HG03432 (cell line): ENCODE results near the gene KIF16B.

ENCODE experiments used
- ATAC-seq: cut with Tn5 transposase; IDR thresholded peaks from one replicate; pipeline ENCODE4 v1.9.1; 2021; ENCODE audit warnings: mild to moderate bottlenecking, moderate library complexity; ENCODE audit not compliant: unreplicated experiment

The KIF16B gene

DNA sequence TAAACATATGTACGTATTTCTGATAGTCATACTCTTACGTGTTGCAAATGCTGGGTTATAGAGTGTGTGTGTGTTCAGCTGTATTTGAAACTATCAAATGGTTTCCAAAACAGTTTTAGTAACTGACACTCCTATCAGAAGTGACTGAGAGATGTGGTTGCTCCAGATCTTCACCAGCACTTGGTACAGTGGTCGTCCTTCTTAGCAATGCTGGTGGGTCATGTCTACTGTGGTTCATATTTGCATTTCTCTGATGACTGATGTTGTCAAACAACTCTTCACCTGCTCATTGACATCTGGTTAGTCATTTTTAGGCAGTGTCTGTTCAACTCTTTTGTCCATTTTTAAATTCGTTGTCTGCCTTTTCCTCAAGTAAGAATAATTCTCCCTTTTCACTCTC lies 259.3 kb downstream of the KIF16B start:
- ATAC-seq: peak; percentile 36

DNA sequence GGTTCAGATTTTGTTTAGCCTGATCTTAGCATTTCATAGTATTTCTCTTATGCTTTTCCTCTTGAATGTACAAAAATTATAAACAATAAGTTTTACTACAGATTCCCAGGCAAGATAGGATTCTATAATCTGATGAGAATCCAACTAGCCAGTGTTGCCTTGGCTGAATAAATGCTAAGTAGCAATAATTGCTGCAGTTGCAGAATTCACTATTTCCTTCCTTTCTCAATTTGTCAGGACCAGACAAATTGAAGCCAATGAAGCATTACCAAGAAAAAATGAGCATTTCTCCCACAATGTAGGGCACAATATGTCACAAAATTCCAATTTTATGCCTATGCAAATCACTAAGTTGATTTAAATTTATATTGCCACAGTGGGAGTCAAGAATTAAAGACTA lies 260.2 kb downstream of the KIF16B start:
- no peak for ATAC-seq

DNA sequence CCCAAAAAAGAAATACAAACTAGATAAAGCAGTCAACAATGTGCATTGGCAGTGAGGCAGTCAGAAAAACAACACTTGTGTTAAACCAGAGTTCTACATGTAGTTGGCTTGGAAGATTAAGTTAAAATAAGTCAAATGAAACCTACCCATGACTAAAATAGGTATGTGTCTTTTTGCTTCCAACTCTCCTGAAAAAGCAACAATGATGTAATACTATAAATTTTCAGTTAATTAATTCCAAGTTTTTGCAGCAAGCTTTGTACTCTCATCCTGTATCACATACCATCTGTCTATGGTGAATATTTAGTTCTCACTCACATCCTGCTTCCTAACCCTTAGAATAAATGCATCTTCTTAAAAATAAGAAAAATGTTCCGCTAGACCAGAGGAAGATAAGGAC lies 261.5 kb downstream of the KIF16B start:
- no peak for ATAC-seq

DNA sequence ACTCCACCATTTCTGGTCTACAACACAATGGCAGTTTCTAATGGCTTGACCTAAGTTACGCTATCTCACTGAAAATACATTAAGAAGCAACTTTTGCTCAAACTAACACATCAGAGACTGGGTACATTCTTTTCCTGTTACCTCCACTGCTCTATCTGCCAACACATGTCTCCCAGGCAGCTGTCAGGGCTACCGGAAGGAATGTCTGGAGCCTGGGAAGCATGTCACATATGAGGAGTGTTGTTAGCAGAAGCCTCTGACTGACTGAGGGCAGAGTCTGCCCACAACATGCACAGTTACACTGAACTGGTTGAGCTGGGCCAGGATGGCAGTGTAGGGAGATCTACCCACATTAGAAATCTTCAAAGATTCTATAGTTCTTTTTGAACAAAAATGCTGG lies 264.5 kb downstream of the KIF16B start:
- no peak for ATAC-seq

DNA sequence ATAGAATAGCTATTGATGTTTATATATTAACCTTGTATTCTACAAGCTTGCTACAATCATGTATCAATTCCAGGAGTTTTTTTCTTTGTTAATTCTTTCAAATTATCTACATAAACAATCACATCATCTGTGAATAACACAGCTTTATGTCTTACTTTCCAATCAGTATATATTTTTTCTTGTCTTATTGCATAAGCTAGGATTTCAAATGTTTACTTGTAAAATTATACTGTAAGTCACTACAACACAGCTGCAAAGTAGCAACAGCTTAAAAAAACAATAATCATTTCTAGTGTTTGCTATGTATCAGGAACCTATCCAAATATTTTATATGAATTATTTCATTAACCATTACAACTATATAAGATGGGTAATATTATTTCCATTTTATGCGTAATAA lies 270.4 kb downstream of the KIF16B start:
- ATAC-seq: no peak

DNA sequence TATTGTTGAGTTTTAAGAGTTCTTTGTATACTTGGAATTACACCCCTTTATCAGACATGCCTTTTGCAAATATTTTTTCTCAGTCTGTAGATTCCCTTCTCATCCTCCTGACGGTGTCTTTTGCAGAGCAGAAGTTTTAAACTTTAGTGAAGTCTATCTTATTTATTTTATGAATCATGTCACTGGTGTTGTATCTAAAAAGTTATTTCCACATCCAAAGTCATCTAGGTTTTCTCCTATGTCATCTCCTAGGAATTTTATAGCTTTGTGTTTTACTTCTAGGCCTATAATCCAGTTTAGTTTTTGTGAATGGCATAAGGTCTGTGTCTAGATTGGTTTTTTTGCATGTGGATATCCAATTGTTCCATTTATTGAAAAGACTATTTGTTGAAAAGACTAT lies 271.3 kb downstream of the KIF16B start:
- no peak for ATAC-seq

DNA sequence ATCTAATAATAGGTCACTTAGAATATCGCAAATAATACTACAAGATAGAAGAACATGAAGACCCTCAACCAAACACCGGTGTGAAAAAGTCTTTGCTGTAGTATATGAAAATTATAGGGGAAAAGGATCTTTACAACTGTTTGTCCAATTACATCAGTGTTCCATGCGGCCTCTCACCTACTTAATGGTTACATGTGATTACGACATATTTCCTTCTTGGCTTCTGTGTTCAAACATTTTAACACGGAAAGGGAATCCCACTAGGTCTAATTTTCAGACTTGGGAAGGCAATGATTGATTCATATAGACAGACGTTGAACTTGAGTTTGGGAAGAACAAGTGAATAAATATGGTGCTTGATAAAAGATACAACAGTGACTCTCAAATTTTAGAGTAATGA lies 273.4 kb downstream of the KIF16B start:
- no peak for ATAC-seq

DNA sequence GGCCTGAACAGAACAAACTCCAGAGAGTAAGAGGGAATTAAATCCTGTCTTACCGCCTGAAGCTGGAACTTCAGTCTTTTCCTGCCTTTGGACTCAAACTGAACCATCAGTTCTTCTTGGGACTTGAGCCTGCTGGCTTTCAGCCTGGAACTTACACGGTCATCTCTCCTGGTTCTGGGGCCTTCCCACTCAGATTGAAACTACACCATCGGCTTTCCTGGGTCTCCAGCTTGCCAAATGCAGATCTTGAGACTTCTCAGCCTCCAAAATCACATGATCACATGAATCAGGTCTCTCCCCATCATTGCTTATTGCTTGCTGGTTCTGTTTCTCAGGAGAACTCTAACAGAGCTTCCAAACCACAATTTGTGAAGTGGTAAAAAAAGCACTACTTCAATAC lies 276.3 kb downstream of the KIF16B start:
- ATAC-seq: no peak

DNA sequence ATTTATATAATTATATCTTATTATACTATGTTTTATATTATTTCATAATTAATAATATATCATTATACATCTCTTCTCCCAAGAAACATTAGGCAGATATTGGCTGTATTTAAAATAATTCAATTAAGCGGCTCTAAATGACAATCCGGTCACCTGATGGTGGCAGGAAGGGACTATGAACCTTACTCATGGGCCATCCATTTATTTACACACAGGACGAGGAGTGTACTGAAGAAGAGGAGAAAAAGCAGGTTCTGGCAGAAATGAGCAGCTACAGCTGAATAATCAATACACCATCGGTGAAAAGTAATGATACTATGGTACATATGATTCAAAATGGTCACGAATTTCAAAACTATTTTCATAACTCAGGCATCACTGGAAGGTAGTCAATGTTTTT lies 277.7 kb downstream of the KIF16B start:
- no peak for ATAC-seq

DNA sequence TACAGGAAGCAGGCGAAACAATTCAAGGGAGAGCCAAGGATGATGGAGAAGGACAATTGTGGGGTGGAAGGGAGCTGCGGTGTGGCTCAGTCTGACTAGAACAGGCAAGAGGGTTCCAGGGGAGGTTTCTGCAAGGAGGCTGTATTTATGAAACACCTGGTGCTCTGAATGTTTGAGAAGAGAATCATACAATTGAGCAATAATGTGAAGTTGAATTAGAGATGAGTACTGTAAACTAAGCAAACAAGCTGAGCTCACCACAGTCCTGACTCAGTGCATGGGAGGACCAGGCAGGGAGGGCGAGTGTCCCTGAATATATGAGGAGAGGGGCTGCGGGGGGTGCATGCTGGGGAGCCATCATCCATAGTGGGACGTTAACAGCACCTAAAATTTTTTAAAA lies 279.7 kb downstream of the KIF16B start:
- no peak for ATAC-seq

DNA sequence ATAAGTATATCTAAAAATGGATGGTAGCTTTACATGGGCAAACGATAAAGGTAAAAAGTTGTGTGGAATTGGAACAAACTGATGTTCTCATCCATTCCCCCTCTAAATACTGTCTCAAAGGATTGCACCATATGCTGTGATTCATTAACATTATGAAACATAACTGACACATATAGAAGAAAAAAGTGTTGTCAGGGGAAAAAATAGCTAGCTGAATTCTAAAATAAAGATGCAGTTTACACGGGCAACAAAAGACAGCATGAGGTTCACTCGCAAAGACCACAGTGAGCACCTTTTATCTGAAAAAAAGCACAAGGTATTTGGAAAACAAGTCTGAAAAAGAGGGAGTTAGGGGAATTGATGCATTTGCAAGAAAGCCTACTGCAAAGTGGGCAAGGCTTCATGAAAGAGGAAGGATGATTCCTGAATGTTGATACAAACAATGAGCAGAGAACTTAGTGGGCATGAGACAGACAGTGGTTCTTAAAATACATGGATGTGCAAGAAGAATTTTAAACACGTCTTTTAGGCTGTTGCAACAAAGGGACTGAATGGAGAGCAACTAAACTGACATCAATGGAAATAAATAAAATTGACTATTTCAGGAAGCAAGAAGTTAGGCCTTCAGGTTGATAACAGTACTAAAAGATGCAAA lies 280.9 kb downstream of the KIF16B start:
- ATAC-seq: no peak

DNA sequence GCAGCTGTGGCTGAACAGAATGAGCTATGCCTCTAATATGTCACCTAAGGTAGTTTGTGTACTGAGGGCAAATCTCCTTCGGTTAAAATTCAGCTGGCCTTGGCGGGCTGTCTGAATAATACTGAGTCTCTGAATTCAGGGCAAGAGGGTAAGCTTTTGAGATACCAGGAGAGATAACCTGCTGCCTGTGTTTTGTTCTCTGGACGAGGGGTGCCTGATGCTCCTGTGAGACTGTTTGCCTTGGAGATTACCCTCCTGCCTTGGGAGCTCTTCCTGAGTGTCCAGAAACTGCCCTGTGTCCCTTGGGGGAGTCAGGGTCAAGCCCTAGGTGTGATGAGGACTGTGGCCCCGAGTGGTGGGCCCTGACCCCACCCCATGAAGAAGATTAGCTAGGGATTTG lies 282.9 kb downstream of the KIF16B start:
- no peak for ATAC-seq

DNA sequence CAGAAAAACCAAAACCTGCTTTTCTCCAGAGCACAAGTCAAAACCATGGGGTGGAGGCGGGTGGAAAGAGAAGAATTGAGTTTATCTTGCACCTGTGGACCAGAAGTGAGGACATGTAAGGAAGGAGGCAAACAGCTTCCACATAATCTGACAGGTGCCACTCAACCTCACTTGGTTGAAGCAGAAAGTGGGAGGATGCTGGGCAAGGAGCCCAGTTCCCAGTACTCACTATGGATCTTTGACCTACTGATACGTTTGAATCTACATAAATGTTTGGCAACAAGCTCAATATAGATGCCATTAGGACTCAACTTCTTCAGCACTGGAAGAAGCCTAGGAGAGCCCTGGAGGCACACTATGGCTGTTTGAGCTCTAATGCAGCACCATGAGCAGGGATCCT lies 285.5 kb downstream of the KIF16B start:
- no peak for ATAC-seq

DNA sequence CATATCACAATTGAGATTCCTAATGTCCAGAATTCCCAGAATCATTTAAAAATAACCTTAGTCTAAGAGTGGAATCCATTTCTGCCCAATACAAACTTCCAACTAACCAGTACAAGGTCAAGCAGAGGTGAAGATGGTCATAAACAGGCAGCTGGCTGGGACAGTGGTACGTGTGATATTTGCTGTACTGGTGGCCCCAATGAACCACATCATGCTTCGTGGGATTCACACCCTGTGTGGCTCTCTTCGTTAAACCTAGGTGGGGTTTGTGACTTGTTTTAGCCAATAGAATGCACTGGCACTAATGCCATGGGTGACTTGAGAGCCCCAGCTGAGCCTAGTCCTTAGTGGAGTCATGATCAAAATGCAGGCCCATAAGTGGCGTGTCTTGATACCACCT lies 286.6 kb downstream of the KIF16B start:
- ATAC-seq: no peak

DNA sequence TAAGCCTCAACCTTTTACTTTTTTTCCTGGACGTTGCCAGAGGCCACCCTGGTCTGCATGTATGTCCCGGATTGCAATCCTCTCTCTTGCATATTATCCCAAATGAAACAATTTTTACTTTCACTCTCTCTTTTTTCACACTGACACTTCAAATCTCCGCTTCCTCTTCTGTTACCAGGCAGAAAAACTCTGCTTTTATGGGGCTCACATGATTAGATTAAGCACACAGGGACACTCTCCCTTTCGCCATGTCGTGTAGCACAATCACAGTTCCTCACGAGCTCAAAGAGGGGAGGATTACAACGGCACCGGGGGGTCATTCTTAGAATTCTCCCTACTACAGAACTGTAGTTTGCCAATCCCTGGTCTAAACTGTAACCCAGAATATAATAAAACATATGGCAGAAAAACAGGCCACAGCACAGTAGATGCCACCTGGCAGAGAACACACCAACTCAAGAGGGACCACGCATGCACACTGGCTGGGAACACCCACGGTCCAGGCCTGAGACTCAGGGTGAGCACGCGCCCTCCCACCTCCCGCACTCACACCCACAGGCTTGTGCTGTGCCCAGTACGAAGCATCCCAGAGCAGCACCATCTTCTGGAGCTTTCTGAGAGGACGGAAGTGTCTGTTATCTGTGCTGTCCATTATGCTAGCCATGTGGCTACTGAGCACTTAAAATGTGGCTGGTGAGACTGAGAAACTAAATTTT lies 288.7 kb downstream of the KIF16B start:
- no peak for ATAC-seq

DNA sequence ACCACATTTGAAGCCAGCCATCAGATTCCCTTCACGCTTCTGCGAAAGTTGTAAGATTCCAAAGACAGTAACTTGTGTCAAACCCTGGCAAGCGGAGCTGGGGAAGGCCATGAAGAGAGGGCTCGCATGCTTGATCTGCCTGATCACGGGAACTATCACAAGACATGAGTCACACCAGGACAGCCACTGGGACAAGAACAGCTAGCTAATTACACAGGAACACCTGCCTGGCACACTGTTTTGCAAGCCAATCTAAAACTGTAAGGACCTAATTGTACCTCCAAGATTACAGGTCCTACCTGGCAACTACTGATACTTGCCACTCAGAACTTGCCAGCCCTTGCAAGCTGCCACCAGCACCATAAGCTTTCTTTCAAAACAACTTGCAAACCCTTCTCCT lies 289.3 kb downstream of the KIF16B start:
- no peak for ATAC-seq

DNA sequence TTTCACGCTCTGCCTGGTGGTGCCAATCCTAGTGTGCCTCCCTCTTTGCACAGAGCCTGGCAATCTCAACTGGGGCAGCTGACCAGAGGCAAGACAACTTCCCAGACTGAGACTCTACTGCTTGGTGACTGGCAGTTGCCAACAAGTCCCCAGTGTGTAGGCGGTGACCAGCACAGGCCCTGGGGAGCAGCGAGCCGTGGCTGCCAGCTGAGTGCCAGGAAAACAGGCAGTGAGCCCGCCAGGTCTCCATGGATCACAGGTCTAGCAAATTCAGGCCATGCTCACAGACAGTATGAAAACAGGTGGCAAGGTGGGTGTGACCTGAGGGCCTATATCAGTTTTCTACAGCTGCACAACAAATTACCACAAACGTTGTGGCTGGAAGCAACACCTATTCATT lies 289.9 kb downstream of the KIF16B start:
- ATAC-seq: no peak

DNA sequence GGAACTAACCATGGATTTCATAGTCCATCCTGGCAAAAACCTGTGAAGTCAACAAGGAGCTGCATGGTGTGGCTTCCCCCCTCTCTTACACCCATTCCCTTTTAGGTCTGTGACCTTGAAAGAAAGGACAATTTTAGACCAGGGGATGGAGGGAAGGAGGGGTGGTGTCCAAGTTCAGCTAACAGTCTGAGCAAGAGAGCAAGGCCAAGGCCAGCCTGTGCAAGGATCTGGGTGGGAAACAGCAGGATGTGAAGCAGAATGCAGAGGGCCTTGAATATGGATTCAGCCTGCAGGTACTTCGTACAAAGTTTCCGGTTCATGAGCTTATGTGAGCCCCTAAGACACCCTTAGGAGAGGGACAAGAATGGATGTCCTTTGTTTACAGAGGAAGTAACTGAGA lies 293.0 kb downstream of the KIF16B start:
- no peak for ATAC-seq

DNA sequence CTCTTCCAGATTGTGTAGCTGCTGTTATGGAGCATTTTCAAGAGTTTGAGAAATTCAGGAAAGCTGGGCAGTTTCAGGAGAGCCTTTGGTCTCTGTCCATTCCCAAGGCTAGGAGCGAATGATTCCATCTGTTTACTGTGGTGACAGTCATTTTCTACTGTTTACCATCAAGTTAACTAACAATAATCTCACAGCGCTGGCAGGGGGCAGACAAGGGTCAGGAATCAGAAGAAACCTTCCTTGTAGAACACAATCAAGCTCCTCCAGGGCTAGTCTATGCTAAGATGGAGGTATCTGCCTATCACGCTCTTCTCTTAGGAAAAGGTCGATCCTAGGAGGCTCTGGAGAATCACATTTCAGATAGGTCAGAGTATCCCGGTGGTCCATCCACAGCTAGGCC lies 293.9 kb downstream of the KIF16B start:
- ATAC-seq: no peak

DNA sequence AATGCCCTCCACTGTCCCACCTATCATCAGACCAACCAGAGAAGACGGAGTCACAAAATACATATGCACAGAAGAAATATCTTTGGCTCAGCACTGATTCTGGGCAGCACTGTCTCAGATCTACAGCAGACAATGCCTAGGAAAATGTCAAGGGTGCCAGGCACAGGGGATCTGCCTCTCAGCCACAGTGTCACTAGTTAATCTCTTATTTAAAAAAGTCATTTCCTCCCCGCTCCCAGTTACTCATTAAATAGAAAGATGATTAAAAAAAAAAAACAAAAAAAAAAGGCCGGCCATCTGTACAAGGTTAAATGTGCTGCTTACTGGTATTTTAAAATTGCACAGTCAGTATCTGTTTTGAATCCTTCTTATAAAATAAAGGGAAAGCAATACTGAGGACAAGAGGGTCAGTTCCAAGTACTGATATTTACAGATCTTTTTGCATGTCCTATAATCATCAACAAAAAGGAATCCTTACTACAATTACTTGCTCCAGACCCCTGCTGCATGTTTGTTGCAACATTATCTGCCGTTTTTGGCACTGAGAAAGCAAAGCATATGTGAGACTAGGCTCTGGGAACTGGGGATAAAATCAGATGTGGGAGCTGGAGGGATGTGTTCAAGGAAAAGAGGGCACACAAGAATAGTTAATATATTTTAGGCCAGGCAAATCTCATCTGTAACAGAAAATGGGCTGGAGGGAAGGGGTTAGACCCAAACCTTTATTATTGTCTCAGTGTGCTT lies 299.3 kb downstream of the KIF16B start:
- ATAC-seq: no peak

DNA sequence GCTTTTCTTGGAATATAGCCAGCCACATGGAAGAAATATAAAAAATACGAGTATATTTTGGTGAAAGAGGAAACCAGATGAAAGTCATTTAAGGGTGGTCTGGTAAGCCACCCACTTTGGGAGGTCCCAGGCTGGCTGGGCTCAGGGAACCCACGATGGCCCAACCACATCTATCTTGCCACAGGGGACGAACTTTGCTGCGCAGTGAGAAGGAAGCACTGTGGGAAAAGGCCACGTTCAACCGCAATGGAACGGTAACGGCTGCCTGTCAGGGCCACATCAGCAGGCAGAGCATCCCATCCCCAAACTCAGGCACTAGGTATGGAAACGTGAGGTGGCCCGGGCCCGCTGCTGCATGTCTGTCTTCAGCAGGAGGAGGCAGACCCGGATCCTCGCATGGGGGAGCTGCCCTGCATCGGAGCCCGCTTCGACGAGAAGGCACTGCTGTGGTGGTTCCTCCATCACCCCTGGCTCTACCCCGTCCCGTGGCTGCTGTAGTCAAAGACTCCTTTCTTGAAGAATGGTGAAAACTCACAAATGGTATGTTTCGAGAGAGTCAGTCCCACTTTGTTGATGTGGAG lies 300.4 kb downstream of the KIF16B start:
- no peak for ATAC-seq

DNA sequence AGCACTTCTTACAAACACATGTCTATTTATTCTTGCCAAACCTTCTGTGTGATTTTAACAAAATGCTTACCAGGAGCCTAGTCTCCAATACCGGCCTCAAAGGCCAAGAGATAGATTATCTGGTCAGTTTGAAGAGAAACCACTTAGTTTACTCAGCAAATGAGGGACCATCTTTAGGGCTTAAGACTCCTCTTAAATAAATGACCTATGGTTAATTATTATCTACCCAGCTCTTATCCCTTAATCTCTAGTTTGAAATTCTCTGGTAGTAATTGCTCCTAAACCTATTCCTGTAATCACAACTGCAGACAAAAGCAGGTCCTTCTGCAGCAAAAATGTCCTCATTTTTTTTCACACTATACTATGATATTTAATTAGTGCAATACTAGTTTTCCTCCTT lies 301.8 kb downstream of the KIF16B start:
- no peak for ATAC-seq
